Mucosa of stomach (tissue), 1 donor: Measurements from ENCODE around the gene IGF2BP3.

Experiments
- H3K27me3 ChIP-seq: one replicate; pipeline ENCODE4 v1.7.0; 2013; ENCODE audit warnings: mild to moderate bottlenecking, low read length; ENCODE audit not compliant: control insufficient read depth, insufficient read depth
- H3K36me3 ChIP-seq: one replicate; pipeline ENCODE4 v1.7.0; 2013; ENCODE audit warnings: low read length; ENCODE audit not compliant: control insufficient read depth, insufficient read depth
- H3K4me1 ChIP-seq: one replicate; pipeline ENCODE4 v1.7.0; 2013; ENCODE audit warnings: mild to moderate bottlenecking, low read length; ENCODE audit not compliant: control insufficient read depth, insufficient read depth
- H3K4me3 ChIP-seq: one replicate; pipeline ENCODE4 v1.7.0; 2013; ENCODE audit warnings: low read length
- H3K9ac ChIP-seq: one replicate; pipeline ENCODE4 v1.7.0; 2013; ENCODE audit warnings: mild to moderate bottlenecking, low read length, moderate library complexity
- H3K9me3 ChIP-seq: one replicate; pipeline ENCODE4 v1.7.0; 2013; ENCODE audit warnings: mild to moderate bottlenecking, low read length, moderate library complexity; ENCODE audit not compliant: control insufficient read depth
- donor health status: Pancreatic carcinoma.

The IGF2BP3 gene

DNA sequence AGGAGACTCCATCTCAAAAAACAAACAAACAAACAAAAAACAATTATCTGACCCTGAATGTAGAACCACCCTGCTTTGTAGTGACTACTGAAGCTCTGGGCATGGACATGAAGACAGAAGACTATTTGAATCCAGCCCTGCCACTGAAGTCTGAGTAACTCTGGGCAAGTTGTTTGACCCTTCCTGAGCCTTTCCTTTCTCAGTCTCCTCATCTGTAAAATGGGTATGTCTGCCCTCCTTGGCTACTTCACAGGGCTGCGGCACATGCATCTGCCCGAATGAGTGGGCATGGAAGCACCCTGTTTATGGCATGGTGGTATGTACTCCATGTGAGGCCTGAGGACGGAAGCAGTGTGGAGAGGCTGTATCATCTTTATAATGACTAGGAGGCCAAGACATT is 193.3 kb downstream of the IGF2BP3 start:
- Histone ChIP-seq H3K27me3 (no peaks in the 10 kb centered on the region), H3K4me3 (no peak overlapping the region), H3K9me3 (no peaks in the 10 kb centered on the region), H3K36me3 (no peaks in the 10 kb centered on the region), H3K9ac (no peak overlapping the region), H3K4me1 (peaks cover 6% of the 10 kb centered on the region)

- Histone ChIP-seq H3K9me3 (no peaks in the 10 kb centered on the region), H3K36me3 (no peaks in the 10 kb centered on the region), H3K27me3 (no peaks in the 10 kb centered on the region), H3K9ac (no peak overlapping the region), H3K4me1 (peaks cover 6% of the 10 kb centered on the region), H3K4me3 (no peak overlapping the region)
These were observed 193.9 kb downstream of the IGF2BP3 start for GRCh38 chr7:23276376-23276775.

- Histone ChIP-seq H3K27me3 (no peaks in the 10 kb centered on the region), H3K36me3 (no peaks in the 10 kb centered on the region), H3K4me1 (peaks cover 6% of the 10 kb centered on the region), H3K4me3 (no peak overlapping the region), H3K9me3 (no peaks in the 10 kb centered on the region), H3K9ac (no peak overlapping the region)
These were observed 194.4 kb downstream of the IGF2BP3 start for GRCh38 chr7:23275912-23276311.

GRCh38 chr7:23273141-23273599 is 197.1 kb downstream of the IGF2BP3 start:
- Histone ChIP-seq H3K4me1 (peaks cover 6% of the 10 kb centered on the region), H3K9ac (no peak overlapping the region), H3K4me3 (no peak overlapping the region), H3K27me3 (no peaks in the 10 kb centered on the region), H3K36me3 (no peaks in the 10 kb centered on the region), H3K9me3 (no peaks in the 10 kb centered on the region)

DNA sequence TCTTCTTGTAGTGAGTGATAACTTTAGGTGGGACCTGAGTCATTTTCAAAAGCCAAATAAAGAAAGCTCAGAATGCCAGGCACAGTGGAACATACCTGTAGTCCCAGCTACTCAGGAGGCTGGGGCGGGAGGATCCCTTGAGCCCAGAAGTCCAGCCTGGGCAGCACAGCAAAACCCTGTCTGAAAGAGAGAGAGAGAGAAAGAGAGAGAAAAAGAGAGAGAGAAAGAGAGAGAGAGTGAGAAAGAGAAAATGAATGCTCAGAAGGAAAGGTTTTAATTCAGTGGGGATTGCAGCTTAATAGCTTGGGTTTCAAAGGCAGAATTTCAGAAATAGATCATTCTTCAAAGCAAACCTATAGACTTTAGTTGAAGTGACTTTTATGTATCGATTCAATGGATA is 198.0 kb downstream of the IGF2BP3 start:
- H3K4me3 ChIP-seq: no peak overlapping the region
- no peaks in the 10 kb centered on the region for H3K36me3 ChIP-seq
- no peaks in the 10 kb centered on the region for H3K9me3 ChIP-seq
- no peaks in the 10 kb centered on the region for H3K27me3 ChIP-seq
- no peak overlapping the region for H3K9ac ChIP-seq
- H3K4me1 ChIP-seq: peaks cover 6% of the 10 kb centered on the region

DNA sequence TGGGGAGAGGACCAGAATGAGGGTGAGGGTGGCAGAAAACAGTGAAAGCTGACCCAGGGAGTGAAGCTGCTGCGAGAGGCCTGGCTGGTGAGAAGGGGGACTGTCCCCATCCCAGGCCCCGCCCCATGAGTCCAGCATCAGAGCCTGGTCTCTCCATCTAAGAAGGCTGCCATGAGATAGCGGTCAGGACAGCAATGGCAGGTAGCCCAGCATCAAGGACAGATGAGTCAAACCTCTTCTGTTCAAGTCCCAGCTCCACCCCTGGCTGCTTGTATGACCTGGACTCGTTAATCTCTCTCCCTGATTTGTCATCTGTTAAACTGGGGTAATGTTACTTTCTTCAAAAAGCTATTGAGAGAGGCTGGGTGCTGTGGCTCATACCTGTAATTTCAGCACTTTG is 201.5 kb downstream of the IGF2BP3 start:
- H3K4me3 ChIP-seq: no peak overlapping the region
- H3K36me3 ChIP-seq: no peaks in the 10 kb centered on the region
- no peaks in the 10 kb centered on the region for H3K9me3 ChIP-seq
- H3K9ac ChIP-seq: no peak overlapping the region
- H3K4me1 ChIP-seq: peaks cover 6% of the 10 kb centered on the region
- H3K27me3 ChIP-seq: no peaks in the 10 kb centered on the region

DNA sequence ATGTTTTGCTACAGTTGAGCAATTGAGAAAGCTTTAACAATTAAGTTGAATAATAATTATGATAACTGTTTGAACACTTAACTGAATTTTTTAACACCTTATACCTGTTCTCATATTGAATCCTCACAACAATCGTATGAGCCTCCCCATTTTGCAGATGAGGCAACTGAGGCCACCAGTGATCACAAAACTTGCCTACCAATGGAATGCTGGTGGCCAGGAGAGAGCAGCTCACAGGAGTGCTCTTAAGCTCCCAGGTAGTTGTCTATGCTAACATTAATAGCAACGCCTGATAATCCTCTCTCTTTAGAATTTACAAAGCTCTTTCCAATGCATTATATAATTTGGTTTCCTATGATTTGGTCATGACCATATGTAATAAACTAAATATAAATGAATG is 202.1 kb downstream of the IGF2BP3 start:
- H3K9me3 ChIP-seq: no peaks in the 10 kb centered on the region
- H3K4me1 ChIP-seq: peaks cover 2% of the 10 kb centered on the region
- H3K4me3 ChIP-seq: no peak overlapping the region
- no peaks in the 10 kb centered on the region for H3K36me3 ChIP-seq
- H3K9ac ChIP-seq: no peak overlapping the region
- H3K27me3 ChIP-seq: no peaks in the 10 kb centered on the region

DNA sequence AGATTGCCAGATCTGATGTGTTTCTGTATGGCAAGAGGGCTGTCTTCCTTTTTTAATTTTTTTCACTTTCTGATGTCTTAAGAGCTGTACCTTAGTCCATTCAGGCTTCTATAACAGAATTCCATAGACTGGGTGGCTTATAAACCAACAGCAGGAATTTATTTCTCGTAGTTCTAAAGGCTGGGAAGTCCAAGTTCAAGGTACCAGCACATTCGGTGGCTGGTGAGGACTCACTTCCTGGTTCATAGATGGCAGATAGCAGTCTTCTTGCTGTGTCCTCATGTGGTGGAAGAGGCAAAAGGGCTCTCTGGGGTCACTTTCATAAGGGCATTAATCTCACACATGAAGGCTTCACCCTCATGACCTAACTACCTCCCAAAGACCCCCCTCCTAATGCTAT is 202.9 kb downstream of the IGF2BP3 start:
- Histone ChIP-seq H3K9ac (no peak overlapping the region), H3K36me3 (no peaks in the 10 kb centered on the region), H3K4me1 (no peaks in the 10 kb centered on the region), H3K4me3 (no peak overlapping the region), H3K9me3 (no peaks in the 10 kb centered on the region), H3K27me3 (no peaks in the 10 kb centered on the region)

- H3K9me3 ChIP-seq: no peaks in the 10 kb centered on the region
- no peak overlapping the region for H3K9ac ChIP-seq
- H3K4me3 ChIP-seq: no peak overlapping the region
- no peaks in the 10 kb centered on the region for H3K36me3 ChIP-seq
- no peaks in the 10 kb centered on the region for H3K4me1 ChIP-seq
- H3K27me3 ChIP-seq: no peaks in the 10 kb centered on the region
These were observed 203.4 kb downstream of the IGF2BP3 start for GRCh38 chr7:23266918-23267317.

DNA sequence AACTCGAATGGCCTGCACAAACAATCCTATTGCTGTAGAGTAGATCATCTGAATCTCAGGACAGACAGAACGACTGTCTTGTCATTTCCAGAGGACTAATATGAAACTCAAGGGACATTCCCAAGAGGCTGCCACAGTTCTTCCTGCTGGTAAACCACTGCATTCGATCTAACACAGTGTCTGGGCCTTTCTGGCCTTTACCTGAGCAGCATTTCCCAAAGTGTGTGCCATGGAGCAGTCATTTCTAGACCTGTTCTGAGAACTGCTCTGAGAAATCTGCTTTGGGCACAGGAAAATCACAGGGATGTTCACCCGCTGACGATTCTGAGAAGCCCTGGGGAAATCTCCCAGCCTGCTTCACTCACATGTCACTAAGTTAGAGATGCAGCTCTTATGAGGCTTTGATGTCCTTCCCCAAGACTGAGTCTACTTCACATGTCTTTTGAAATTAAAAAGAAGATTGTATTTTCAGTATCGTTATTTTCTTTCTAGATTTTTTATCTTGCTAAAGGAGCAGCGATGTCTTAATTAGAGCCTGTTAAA is 205.3 kb downstream of the IGF2BP3 start:
- Histone ChIP-seq H3K4me1 (no peaks in the 10 kb centered on the region), H3K9me3 (no peaks in the 10 kb centered on the region)

GRCh38 chr7:23261843-23262452 is 208.3 kb downstream of the IGF2BP3 start:
- H3K36me3 ChIP-seq: no peaks in the 10 kb centered on the region
- no peaks in the 10 kb centered on the region for H3K4me1 ChIP-seq
- H3K9ac ChIP-seq: no peak overlapping the region
- H3K27me3 ChIP-seq: peaks cover 4% of the 10 kb centered on the region
- H3K9me3 ChIP-seq: no peaks in the 10 kb centered on the region
- no peak overlapping the region for H3K4me3 ChIP-seq

More for the DNA sequence above, 205.3 kb downstream of the IGF2BP3 start:
- H3K27me3 ChIP-seq: no peaks in the 10 kb centered on the region
- no peak overlapping the region for H3K9ac ChIP-seq
- no peak overlapping the region for H3K4me3 ChIP-seq
- H3K36me3 ChIP-seq: no peaks in the 10 kb centered on the region

DNA sequence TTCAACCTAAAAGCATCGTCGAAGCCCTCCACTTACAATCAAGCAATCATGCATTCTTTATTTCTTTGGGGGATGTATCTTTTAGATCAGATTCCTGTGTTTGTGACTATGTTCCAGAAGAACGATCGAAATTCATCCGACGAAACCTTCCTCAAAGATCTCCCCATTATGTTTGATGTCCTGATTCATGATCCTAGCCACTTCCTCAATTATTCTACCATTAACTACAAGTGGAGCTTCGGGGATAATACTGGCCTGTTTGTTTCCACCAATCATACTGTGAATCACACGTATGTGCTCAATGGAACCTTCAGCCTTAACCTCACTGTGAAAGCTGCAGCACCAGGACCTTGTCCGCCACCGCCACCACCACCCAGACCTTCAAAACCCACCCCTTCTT is 209.9 kb downstream of the IGF2BP3 start:
- H3K9ac ChIP-seq: no peak overlapping the region
- no peaks in the 10 kb centered on the region for H3K4me1 ChIP-seq
- H3K4me3 ChIP-seq: no peak overlapping the region
- no peaks in the 10 kb centered on the region for H3K9me3 ChIP-seq
- no peaks in the 10 kb centered on the region for H3K36me3 ChIP-seq
- peaks cover 4% of the 10 kb centered on the region for H3K27me3 ChIP-seq
